AG04450 (cell line): ENCODE data around the gene ESPL1. TPM values are rescaled to one million over a fixed set of nuclear protein-coding genes. Genes with fewer than 3 reads are reported as not detected.

Experiments
- CTCF ChIA-PET: fragments of 300-600, 350-600 bp; formaldehyde crosslinking; extraction: SDS; loops from one replicate; lab custom pipeline; 2022; ENCODE audit warnings: antibody characterized with exemption, inconsistent platforms; lab: Charles Lee
- POLR2A ChIA-PET: fragments of 350-600 bp; formaldehyde crosslinking; extraction: SDS; loops from one replicate; lab custom pipeline; 2021; ENCODE audit warnings: antibody characterized with exemption, inconsistent platforms; lab: Yijun Ruan, JAX
- DNase-seq: peaks from one replicate; pipeline ENCODE4 v3.0.0-alpha.2; 2011; ENCODE audit warnings: low read depth, low spot score
- H3K27ac ChIP-seq: one replicate; pipeline ENCODE4 v1.5.1; 2012; ENCODE audit warnings: low read depth, low read length, control low read depth
- H3K27me3 ChIP-seq: one replicate; pipeline ENCODE4 v1.6.0; 2012; ENCODE audit warnings: low read length; ENCODE audit not compliant: control insufficient read depth, insufficient read depth
- H3K4me3 ChIP-seq: 2 replicates; pipeline ENCODE4 v1.5.1; 2011; ENCODE audit warnings: mild to moderate bottlenecking, low read depth, low read length, control low read depth
- H3K9me3 ChIP-seq: 2 replicates; pipeline ENCODE4 v1.5.1; 2012; ENCODE audit warnings: low read length; ENCODE audit not compliant: control insufficient read depth, insufficient read depth
- polyA plus RNA-seq: library from polyadenylated mRNA; depleted of rRNA; stranded (reverse); fragments of >200 nt; gene quantifications from 2 replicates; pipeline ENCODE4 v1.2.3, GENCODE V29; 2011
- TF ChIP-seq, protein P1 (sequence below): IDR thresholded peaks from 2 replicates; pipeline ENCODE4 v1.5.1; 2011; ENCODE audit warnings: low read depth, low read length, control low read depth, inconsistent platforms

ESPL1 gene
- polyA plus RNA-seq, 1 experiment, result 1.6 TPM

GRCh38 chr12:53234271-53234914 lies 33.7 kb upstream of the ESPL1 start:
- DNase-seq, result no peak
- no peaks in the 10 kb centered on the region for H3K9me3 ChIP-seq
- H3K4me3 ChIP-seq, result no peak overlapping the region
- TF ChIP-seq, protein P1, sequence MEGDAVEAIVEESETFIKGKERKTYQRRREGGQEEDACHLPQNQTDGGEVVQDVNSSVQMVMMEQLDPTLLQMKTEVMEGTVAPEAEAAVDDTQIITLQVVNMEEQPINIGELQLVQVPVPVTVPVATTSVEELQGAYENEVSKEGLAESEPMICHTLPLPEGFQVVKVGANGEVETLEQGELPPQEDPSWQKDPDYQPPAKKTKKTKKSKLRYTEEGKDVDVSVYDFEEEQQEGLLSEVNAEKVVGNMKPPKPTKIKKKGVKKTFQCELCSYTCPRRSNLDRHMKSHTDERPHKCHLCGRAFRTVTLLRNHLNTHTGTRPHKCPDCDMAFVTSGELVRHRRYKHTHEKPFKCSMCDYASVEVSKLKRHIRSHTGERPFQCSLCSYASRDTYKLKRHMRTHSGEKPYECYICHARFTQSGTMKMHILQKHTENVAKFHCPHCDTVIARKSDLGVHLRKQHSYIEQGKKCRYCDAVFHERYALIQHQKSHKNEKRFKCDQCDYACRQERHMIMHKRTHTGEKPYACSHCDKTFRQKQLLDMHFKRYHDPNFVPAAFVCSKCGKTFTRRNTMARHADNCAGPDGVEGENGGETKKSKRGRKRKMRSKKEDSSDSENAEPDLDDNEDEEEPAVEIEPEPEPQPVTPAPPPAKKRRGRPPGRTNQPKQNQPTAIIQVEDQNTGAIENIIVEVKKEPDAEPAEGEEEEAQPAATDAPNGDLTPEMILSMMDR, result no peak
- H3K27me3 ChIP-seq, result peaks cover 9% of the 10 kb centered on the region
- ChIA-PET POLR2A (no interaction called here), CTCF (interaction anchor here (1.3 kb wide), 1 partner anchor 87 kb away, joined by 3 read pairs; the partner anchor contains the start of gene AAAS)
- H3K27ac ChIP-seq, result no peak overlapping the region

DNA sequence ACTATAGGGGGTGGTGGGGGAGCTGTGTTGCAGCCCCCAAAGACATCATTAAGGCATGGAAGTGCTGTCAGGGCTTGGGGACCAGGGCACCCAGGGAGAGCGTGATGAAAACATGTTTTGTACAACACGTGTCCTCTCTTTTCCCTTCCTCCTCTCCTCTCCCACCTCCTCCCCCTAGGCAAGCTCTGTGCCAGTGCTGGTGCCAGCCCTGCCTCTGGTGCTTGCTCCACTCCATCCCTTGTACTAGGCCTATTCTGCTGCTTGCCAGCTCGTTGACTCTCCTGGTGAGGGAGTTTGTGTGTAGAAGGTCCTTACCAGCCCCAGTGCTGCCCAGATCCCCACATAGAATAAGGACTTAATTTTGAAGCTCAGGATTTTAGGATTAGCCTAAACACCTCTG lies 32.9 kb upstream of the ESPL1 start:
- POLR2A ChIA-PET, result no interaction called here
- TF ChIP-seq, protein P1, result no peak

DNA sequence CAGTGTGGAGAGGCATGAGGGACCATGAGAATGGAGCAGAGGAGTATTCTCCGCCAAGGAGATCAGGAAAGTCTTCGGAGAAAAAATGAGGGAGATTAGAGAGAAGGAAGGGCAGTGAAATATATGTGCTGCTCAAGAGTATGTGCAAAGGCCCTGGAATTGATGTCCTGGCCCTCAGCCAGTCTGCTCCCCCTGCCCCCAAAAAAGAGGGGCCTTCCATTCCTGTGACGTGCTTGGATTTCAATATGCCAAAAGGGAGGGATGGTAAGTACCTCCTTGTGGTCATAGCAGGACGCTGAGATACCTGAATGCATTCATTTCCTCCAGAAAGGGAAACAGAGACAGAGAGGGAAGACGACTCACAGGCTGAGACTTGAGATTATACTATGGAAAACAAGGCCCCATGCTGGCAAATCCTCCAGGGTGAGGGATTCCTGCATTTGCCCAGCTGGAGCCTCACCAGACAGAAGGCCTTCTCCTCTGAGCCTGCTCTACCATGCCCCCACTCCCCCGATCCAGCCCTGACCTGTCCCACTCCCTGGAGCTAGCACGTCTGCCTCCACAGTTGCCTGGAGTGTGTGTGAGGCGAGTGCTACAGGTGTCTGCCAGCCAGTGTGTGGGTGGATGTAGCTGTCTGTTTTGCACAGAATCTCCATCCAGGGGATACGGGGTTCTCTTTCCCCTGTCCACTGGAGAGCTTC lies 32.2 kb upstream of the ESPL1 start:
- POLR2A ChIA-PET, result no interaction called here
- no peak for DNase-seq
- TF ChIP-seq, protein P1, result no peak

More for the DNA sequence above, 32.9 kb upstream of the ESPL1 start:
- Histone ChIP-seq H3K27me3 (peaks cover 11% of the 10 kb centered on the region), H3K4me3 (no peak overlapping the region), H3K9me3 (no peaks in the 10 kb centered on the region), H3K27ac (no peak overlapping the region)
- CTCF ChIA-PET, result interaction anchor here (1.3 kb wide), 1 partner anchor 86 kb away, joined by 3 read pairs; the partner anchor contains the start of gene AAAS
- DNase-seq, result no peak

GRCh38 chr12:53236443-53237111 lies 31.5 kb upstream of the ESPL1 start:
- H3K27me3 ChIP-seq, result peaks cover 12% of the 10 kb centered on the region
- CTCF ChIA-PET, result no interaction called here
- H3K4me3 ChIP-seq, result no peak overlapping the region
- TF ChIP-seq, protein P1, result no peak
- DNase-seq, result no peak
- POLR2A ChIA-PET, result no interaction called here
- no peak overlapping the region for H3K27ac ChIP-seq
- no peaks in the 10 kb centered on the region for H3K9me3 ChIP-seq

More for the DNA sequence above, 32.2 kb upstream of the ESPL1 start:
- CTCF ChIA-PET, result interaction anchor here (1.3 kb wide), 1 partner anchor 85 kb away, joined by 3 read pairs; the partner anchor contains the start of gene AAAS
- H3K9me3 ChIP-seq, result no peaks in the 10 kb centered on the region
- no peak overlapping the region for H3K27ac ChIP-seq
- peaks cover 12% of the 10 kb centered on the region for H3K27me3 ChIP-seq
- H3K4me3 ChIP-seq, result no peak overlapping the region
